WERI-Rb-1 (cell line): ENCODE measurements around the gene DNM3.
A peak's percentile ranks its signal among the peaks of the same experiment; 100 is the strongest.

ENCODE experiments used
- DNase-seq: peaks from one replicate; pipeline ENCODE4 v3.0.0-alpha.2; 2020
- H3K27ac ChIP-seq: fragments of 250-450 bp; sonication (Bioruptor Pico); 2 replicates; pipeline ENCODE4 v1.5.1; 2020; ENCODE audit warnings: mild to moderate bottlenecking, moderate library complexity
- H3K27me3 ChIP-seq: fragments of 250-450 bp; sonication (Bioruptor Pico); 2 replicates; pipeline ENCODE4 v1.5.1; 2021; ENCODE audit warnings: mild to moderate bottlenecking, low read depth, moderate library complexity; ENCODE audit not compliant: insufficient read depth, severe bottlenecking
- H3K36me3 ChIP-seq: fragments of 250-450 bp; sonication (Bioruptor Pico); 2 replicates; pipeline ENCODE4 v1.5.1; 2020; ENCODE audit warnings: mild to moderate bottlenecking, moderate library complexity
- H3K4me3 ChIP-seq: 2 replicates; pipeline ENCODE4 v1.5.1; 2011; ENCODE audit warnings: low read depth, mild to moderate bottlenecking, control low read depth, low read length
- H3K9me3 ChIP-seq: fragments of 250-450 bp; sonication (Bioruptor Pico); 2 replicates; pipeline ENCODE4 v1.5.1; 2021; ENCODE audit warnings: mild to moderate bottlenecking, moderate library complexity; ENCODE audit not compliant: severe bottlenecking
- CTCF ChIP-seq: IDR thresholded peaks from 2 replicates; pipeline ENCODE4 v1.5.1; 2011; ENCODE audit warnings: low read depth, mild to moderate bottlenecking, control low read depth, inconsistent platforms, low read length

Gene DNM3

GRCh38 chr1:171953835-171954234, 112.5 kb downstream of the DNM3 start:
- Histone ChIP-seq H3K36me3 (no peaks in the 10 kb centered on the region), H3K9me3 (no peaks in the 10 kb centered on the region), H3K4me3 (no peak overlapping the region), H3K27me3 (no peaks in the 10 kb centered on the region), H3K27ac (no peak overlapping the region)
- TF ChIP-seq CTCF = no peak
- peak; percentile 34 for DNase-seq

- DNase-seq = peak; percentile 85
These were observed 113.1 kb downstream of the DNM3 start for GRCh38 chr1:171954361-171954760.

DNA sequence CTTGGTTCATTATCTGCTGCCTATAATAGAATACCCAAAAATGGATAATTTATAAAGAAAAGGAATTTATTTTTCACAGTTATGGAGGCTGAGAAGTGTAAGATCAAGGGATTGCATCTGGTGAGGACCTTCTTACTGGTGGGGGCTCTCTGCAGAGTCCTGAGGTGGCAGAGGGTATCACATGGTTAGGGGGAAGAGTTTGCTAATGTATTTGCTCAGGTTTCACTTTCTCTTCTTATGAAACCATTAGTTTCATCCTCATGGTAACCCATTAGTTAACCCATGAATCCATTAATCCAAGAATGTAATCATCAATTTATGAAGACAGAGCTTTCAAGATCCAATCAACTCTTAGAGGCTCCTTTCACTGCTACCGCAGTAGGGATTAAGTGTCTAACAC, 120.6 kb downstream of the DNM3 start:
- Histone ChIP-seq H3K36me3 (no peaks in the 10 kb centered on the region), H3K27ac (no peak overlapping the region), H3K27me3 (no peaks in the 10 kb centered on the region), H3K9me3 (no peaks in the 10 kb centered on the region), H3K4me3 (no peak overlapping the region)
- TF ChIP-seq CTCF = no peak
- no peak for DNase-seq

More at GRCh38 chr1:171954361-171954760, 113.1 kb downstream of the DNM3 start:
- no peak for TF ChIP-seq CTCF
- H3K36me3 ChIP-seq = no peaks in the 10 kb centered on the region
- no peaks in the 10 kb centered on the region for H3K9me3 ChIP-seq
- H3K4me3 ChIP-seq = no peak overlapping the region
- H3K27ac ChIP-seq = no peak overlapping the region
- no peaks in the 10 kb centered on the region for H3K27me3 ChIP-seq

DNA sequence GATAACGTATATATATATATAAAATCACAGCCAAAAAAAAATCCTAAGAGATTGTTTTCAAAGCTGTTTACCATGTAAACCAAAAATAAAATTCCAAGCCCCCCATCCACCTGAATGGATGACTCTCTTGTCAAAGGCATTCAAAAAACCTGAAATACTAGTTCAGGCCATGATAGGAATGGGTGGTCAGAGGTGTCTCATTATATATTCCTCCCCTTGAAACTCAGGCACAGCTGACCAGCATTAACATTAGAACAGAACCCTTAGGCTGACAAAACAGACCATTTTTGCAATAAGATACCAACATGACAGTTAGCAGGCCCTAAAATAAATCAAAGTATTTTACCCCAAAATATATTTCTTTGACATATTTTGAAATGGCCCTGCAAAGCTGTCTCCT, 122.5 kb downstream of the DNM3 start:
- no peak for TF ChIP-seq CTCF
- H3K9me3 ChIP-seq = no peaks in the 10 kb centered on the region
- no peaks in the 10 kb centered on the region for H3K27me3 ChIP-seq
- no peaks in the 10 kb centered on the region for H3K36me3 ChIP-seq
- H3K27ac ChIP-seq = no peak overlapping the region
- DNase-seq = no peak
- no peak overlapping the region for H3K4me3 ChIP-seq

- no peak for DNase-seq
- TF ChIP-seq CTCF = no peak
- no peaks in the 10 kb centered on the region for H3K36me3 ChIP-seq
- H3K27me3 ChIP-seq = no peaks in the 10 kb centered on the region
- no peaks in the 10 kb centered on the region for H3K9me3 ChIP-seq
- H3K27ac ChIP-seq = no peak overlapping the region
- no peak overlapping the region for H3K4me3 ChIP-seq
These were observed 124.5 kb downstream of the DNM3 start for GRCh38 chr1:171965777-171966176.

- no peaks in the 10 kb centered on the region for H3K9me3 ChIP-seq
- no peak overlapping the region for H3K27ac ChIP-seq
- no peaks in the 10 kb centered on the region for H3K27me3 ChIP-seq
- H3K4me3 ChIP-seq = no peak overlapping the region
- H3K36me3 ChIP-seq = no peaks in the 10 kb centered on the region
- DNase-seq = no peak
- no peak for TF ChIP-seq CTCF
These were observed 125.3 kb downstream of the DNM3 start for GRCh38 chr1:171966426-171967220.
